Gastroesophageal sphincter (tissue), 4 donors: ENCODE results near the gene P4HB. TPM values are rescaled to one million over a fixed set of nuclear protein-coding genes. Genes with fewer than 3 reads are reported as not detected.

Experiments
- ATAC-seq: fragments of 150-250 bp; one replicate; pipeline ENCODE4 v1.9.1; 2016; ENCODE audit warnings: mild to moderate bottlenecking, moderate library complexity
- H3K27ac ChIP-seq, 4 donors: fragments of 200-600 bp; sonication (generic) in 3 of 4; 1 replicate in 3 of 4; 2 replicates in 1 of 4; pipeline ENCODE4 v1.5.1; 2016 to 2019
- H3K27me3 ChIP-seq: fragments of 200-600 bp; sonication (generic); one replicate; pipeline ENCODE4 v1.5.1; 2019
- H3K36me3 ChIP-seq, 2 donors: fragments of 200-600 bp; sonication (generic); one replicate each; pipeline ENCODE4 v1.5.1; 2019; ENCODE audit warnings: control low read depth in 1 of 2
- H3K4me1 ChIP-seq, 3 donors: fragments of 200-600 bp; sonication (generic); 1 replicate in 2 of 3; 2 replicates in 1 of 3; pipeline ENCODE4 v1.5.1; 2016 to 2019; ENCODE audit warnings: control low read depth in 2 of 3
- H3K4me3 ChIP-seq, 2 donors: fragments of 200-600 bp; sonication (generic); one replicate each; pipeline ENCODE4 v1.5.1; 2019; ENCODE audit warnings: mild to moderate bottlenecking in 1 of 2, moderate library complexity in 1 of 2
- H3K9me3 ChIP-seq, 3 donors: fragments of 200-600 bp; sonication (generic); one replicate each; pipeline ENCODE4 v1.5.1; 2017 to 2019; ENCODE audit warnings: control low read depth in 2 of 3
- EP300 ChIP-seq: sonication (generic); formaldehyde crosslinking; IDR thresholded peaks from one replicate; pipeline ENCODE4 v1.6.1; 2017; ENCODE audit warnings: antibody characterized with exemption, mild to moderate bottlenecking
- POLR2A ChIP-seq, 2 donors: fragments of 450-650 bp; IDR thresholded peaks; one replicate each; pipeline ENCODE4 v1.6.1; 2017; ENCODE audit warnings: antibody characterized with exemption in 2 of 2, mild to moderate bottlenecking in 2 of 2, moderate library complexity in 1 of 2
- POLR2AphosphoS5 ChIP-seq: sonication (generic); formaldehyde crosslinking; IDR thresholded peaks from one replicate; pipeline ENCODE4 v1.6.1; 2017; ENCODE audit warnings: antibody characterized with exemption
- WGBS, 2 donors: methylation state at CpG; one replicate each; pipeline ENCODE4 v1.1.5; 2018; ENCODE audit warnings: low coverage in 1 of 2; 5-methylcytosine and 5-hydroxymethylcytosine counted together
- total RNA-seq, 4 donors: library from RNA; depleted of rRNA; stranded (reverse); fragments of >200 nt; gene quantifications; one replicate each; pipeline ENCODE4 v1.1.0, GENCODE V29; 2016
- TF ChIP-seq, protein P1 (sequence below), 4 experiments: fragments of 200-600 bp in 2 of 4; fragments of 450-650 bp in 2 of 4; sonication (generic) in 1 of 4; IDR thresholded peaks; one replicate each; pipeline ENCODE4 v1.5.1; 2017 to 2019; ENCODE audit warnings: antibody characterized with exemption in 4 of 4, mild to moderate bottlenecking in 2 of 4, moderate library complexity in 2 of 4

P4HB gene
- total RNA-seq, 4 donors from 2014 or later: 257 to 365 (median 324) TPM

DNA sequence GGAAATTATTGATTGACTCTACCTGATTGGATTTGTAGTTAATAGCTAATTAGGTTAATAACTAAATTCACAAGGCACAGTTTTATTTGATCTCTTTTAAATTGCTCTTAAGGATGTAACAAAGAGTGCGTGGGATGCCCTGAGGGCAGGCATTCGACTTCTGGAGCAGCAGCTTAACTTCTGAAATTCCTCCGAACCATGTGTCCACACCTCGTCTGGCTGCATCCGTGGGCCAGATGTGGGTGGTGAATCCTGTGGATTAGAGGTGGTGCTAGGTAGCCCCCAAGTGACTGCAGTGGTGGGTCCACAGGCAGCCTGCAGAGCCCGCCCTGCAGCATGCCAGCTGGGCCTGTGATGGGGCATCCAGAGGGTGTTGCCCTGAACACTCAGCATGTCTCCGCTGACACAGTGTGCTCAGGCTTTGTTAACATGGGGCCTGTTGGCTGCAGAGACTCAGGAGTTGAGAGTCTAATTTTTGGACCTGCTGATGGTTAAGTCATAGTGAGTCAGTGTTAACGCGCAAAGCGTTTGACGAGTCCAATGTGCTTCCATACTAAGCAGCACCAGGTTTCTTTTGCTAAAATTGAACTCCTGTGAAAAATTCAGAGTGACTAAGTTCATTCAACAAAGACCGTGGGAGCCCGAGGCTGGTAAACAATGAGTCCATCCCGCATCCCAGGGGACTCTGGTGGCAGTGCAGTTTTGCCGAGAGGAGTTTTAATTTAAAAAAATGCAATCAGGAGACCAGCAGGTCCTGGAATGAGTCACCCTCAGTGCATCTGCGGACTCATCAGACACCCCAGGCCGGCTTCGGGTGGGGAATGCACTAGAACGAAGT lies 37.9 kb upstream of the P4HB start:
- H3K27me3 ChIP-seq: peaks cover 24% of the 10 kb centered on the region
- no peak overlapping the region for H3K4me3 ChIP-seq
- H3K9me3 ChIP-seq: no peaks in the 10 kb centered on the region
- peaks cover 0 to 24% (median 11%) of the 10 kb centered on the region in 3 donors for H3K4me1 ChIP-seq
- no peak for ATAC-seq
- 70 to 74% methylated on average over 6 to 9 of the region's 19 CpGs for WGBS, 2 donors
- peaks cover 0 to 75% of the 10 kb centered on the region in 2 donors for H3K36me3 ChIP-seq
- no peak for TF ChIP-seq EP300
- TF ChIP-seq, protein P1, sequence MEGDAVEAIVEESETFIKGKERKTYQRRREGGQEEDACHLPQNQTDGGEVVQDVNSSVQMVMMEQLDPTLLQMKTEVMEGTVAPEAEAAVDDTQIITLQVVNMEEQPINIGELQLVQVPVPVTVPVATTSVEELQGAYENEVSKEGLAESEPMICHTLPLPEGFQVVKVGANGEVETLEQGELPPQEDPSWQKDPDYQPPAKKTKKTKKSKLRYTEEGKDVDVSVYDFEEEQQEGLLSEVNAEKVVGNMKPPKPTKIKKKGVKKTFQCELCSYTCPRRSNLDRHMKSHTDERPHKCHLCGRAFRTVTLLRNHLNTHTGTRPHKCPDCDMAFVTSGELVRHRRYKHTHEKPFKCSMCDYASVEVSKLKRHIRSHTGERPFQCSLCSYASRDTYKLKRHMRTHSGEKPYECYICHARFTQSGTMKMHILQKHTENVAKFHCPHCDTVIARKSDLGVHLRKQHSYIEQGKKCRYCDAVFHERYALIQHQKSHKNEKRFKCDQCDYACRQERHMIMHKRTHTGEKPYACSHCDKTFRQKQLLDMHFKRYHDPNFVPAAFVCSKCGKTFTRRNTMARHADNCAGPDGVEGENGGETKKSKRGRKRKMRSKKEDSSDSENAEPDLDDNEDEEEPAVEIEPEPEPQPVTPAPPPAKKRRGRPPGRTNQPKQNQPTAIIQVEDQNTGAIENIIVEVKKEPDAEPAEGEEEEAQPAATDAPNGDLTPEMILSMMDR (IDR thresholded peaks at IDR 0.05): no peak
- no peak for TF ChIP-seq POLR2AphosphoS5
- no peak for TF ChIP-seq POLR2A (IDR thresholded peaks at IDR 0.05)
- H3K27ac ChIP-seq: no peak overlapping the region

DNA sequence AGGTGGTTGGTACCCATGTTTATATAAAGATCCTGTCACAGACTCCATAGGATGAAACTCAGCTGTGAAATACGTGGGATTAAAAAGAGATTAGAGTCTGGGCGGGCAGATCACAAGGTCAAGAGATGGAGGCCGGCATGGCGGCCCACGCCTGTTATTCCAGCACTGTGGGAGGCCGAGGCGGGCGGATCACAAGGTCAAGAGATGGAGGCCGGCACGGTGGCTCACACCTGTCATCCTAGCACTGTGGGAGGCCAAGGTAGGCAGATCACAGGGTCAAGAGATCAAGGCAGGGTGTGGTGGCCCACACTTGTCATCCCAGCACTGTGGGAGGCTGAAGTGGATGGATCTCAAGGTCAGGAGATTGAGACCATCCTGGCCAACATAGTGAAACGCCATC lies 35.1 kb upstream of the P4HB start:
- no peak for TF ChIP-seq EP300
- TF ChIP-seq POLR2A (IDR thresholded peaks at IDR 0.05): no peak
- TF ChIP-seq POLR2AphosphoS5: no peak
- TF ChIP-seq, protein P1 (IDR thresholded peaks at IDR 0.05): no peak
- Histone ChIP-seq H3K36me3 (peaks cover 0 to 68% of the 10 kb centered on the region in 2 donors), H3K4me1 (peaks cover under 1 to 24% (median 7%) of the 10 kb centered on the region in 3 donors), H3K4me3 (no peak overlapping the region), H3K27me3 (no peaks in the 10 kb centered on the region), H3K27ac (no peak overlapping the region), H3K9me3 (no peaks in the 10 kb centered on the region)
- WGBS, 2 donors: 63 to 85% methylated on average over 4 to 11 of the region's 11 CpGs
- no peak for ATAC-seq

DNA sequence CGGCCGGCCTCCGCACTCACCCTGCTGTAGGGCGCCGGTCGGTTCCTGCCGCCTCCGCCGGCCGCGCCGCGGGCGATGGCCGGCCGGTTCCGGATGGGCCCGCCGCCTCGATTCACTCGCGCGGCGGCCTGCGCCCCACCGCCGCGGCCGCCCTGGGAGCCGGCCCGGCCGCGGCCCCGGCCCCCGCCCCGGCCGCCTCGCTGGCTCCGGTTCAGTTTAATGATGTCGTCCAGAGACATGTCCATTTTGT lies 30.9 kb upstream of the P4HB start:
- no peak for ATAC-seq
- peak overlapping the region; percentile 44 to 96 (median 95) for H3K27ac ChIP-seq

DNA sequence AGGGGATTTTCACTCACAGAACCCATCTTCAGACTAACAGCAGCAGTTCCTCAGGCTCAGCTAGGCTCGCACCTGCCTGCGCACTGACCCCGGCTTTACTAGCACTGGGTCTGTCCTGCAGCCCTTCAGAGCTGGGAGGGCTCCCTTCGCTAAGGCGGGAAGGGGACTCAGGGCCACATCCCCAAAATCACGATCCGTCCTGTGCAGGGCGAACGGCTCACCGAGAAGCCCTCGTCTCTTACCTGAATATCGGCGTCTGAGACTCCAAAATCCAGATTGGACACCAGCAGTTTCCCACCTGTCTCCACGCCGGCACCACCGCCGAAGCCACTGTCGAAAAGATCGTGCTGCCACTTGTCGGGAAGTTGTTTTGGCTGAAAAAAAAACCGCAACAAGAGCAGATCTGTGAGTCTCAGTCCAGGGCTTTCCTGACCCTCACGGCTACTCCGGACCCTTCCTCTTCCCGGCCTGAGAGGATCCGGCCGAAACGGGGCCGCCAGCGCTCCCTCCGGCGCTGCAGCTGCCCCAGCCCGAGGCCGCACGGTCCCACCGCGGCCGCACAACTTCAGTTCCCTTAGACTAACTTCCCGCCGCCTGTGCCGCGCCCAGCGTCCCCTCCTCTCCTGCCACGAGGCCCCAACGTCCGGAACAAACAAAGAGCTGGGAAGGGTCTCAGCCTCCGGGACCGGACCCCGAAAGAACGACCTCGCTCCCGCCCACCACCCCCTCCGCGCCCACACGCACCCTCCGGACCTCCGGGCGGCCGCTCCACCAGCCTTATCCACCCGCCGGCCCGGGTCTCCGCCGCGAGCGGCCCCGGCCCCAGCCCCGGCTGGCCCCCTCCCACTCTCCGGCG lies 30.3 kb upstream of the P4HB start:
- H3K4me3 ChIP-seq: peak overlapping the region; percentile 94 to 99
- peaks cover 0 to 66% of the 10 kb centered on the region in 2 donors for H3K36me3 ChIP-seq
- H3K4me1 ChIP-seq: peaks cover 2 to 41% (median 16%) of the 10 kb centered on the region in 3 donors
- no peaks in the 10 kb centered on the region for H3K9me3 ChIP-seq
- no peaks in the 10 kb centered on the region for H3K27me3 ChIP-seq
- ATAC-seq: no peak
- WGBS, 2 donors: 0 to 25% methylated on average over 4 to 6 of the region's 69 CpGs
- peak overlapping the region; percentile 44 to 96 (median 95) for H3K27ac ChIP-seq
- no peak for TF ChIP-seq EP300
- TF ChIP-seq POLR2A (IDR thresholded peaks at IDR 0.05): no peak
- TF ChIP-seq, protein P1 (IDR thresholded peaks at IDR 0.05): no peak
- TF ChIP-seq POLR2AphosphoS5: no peak

More for the DNA sequence above, 30.9 kb upstream of the P4HB start:
- Histone ChIP-seq H3K27me3 (no peaks in the 10 kb centered on the region), H3K9me3 (no peaks in the 10 kb centered on the region), H3K4me3 (peak overlapping the region; percentile 94 to 99), H3K4me1 (peaks cover 2 to 41% (median 16%) of the 10 kb centered on the region in 3 donors), H3K36me3 (peaks cover 0 to 66% of the 10 kb centered on the region in 2 donors)
- WGBS, 2 donors: no CpG with 5 or more reads among the region's 40 CpGs
- no peak for TF ChIP-seq EP300
- TF ChIP-seq, protein P1 (IDR thresholded peaks at IDR 0.05): no peak
- TF ChIP-seq POLR2A (IDR thresholded peaks at IDR 0.05): no peak
- TF ChIP-seq POLR2AphosphoS5: no peak
